ENCODE results near the gene PBX1. TPM values are rescaled to one million over a fixed set of nuclear protein-coding genes. Genes with fewer than 3 reads are reported as not detected.

PBX1 gene
- total and polyA plus RNA-seq, 7 donors = 6.7 to 168 (median 118) TPM

DNA sequence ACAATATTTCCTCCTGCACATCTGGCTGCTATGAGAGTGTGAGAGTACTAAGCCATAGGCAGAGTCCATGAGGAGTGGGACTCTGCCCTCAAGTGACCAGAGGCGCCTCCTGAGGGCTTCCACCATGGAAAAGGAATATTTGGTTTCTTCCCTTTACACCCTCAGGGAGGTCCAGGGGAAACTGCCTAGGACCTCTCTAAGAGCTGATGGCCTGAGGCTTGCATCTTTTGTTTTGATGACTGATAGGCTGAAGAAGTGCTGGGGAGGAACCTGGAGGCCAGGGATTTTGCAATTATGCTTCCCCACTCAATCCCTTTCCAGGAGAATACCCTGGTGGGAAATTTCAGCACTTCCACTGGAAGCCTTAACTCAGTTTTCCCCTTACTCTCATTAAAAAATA, 111.0 kb downstream of the PBX1 start:
- no peaks in the 10 kb centered on the region for H3K9me3 ChIP-seq
- peaks cover 0 to 79% (median 56%) of the 10 kb centered on the region in 4 donors for H3K4me1 ChIP-seq
- intact Hi-C loops (cut with DNase I) = no loop called here
- peak overlapping the region; percentile 15 to 33 (median 28) for H3K27ac ChIP-seq
- H3K36me3 ChIP-seq = no peaks in the 10 kb centered on the region
- WGBS, 2 donors = 91 to 95% methylated on average over 1 of the region's 1 CpG
- no peak for DNase-seq
- no peak overlapping the region for H3K4me3 ChIP-seq
- TF ChIP-seq, protein P1, sequence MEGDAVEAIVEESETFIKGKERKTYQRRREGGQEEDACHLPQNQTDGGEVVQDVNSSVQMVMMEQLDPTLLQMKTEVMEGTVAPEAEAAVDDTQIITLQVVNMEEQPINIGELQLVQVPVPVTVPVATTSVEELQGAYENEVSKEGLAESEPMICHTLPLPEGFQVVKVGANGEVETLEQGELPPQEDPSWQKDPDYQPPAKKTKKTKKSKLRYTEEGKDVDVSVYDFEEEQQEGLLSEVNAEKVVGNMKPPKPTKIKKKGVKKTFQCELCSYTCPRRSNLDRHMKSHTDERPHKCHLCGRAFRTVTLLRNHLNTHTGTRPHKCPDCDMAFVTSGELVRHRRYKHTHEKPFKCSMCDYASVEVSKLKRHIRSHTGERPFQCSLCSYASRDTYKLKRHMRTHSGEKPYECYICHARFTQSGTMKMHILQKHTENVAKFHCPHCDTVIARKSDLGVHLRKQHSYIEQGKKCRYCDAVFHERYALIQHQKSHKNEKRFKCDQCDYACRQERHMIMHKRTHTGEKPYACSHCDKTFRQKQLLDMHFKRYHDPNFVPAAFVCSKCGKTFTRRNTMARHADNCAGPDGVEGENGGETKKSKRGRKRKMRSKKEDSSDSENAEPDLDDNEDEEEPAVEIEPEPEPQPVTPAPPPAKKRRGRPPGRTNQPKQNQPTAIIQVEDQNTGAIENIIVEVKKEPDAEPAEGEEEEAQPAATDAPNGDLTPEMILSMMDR (IDR thresholded peaks at IDR 0.05) = no peak
- TF ChIP-seq EP300 (IDR thresholded peaks at IDR 0.05) = no peak
- H3K27me3 ChIP-seq = no peaks in the 10 kb centered on the region

DNA sequence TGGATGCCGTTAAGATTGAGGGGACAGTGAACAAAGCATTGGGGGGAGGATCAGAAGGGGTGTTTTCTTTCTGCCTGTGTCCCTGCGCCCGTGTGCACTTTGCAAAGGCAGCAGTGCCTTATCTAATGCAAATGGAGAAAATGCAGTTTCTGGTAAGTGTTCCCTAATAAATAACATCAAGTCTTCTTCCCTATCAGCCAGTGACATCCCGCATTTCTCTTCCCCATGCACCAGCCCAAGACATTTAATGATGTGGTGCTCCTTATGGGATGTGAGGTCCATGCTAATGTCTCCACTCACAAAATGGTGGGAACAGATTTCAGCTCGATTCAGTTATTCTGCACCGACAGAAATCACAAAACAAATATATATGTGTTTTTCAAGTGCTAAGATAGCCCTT, 111.8 kb downstream of the PBX1 start:
- Histone ChIP-seq H3K36me3 (no peaks in the 10 kb centered on the region), H3K27ac (peak overlapping the region; percentile 15 to 51 (median 28)), H3K9me3 (no peaks in the 10 kb centered on the region), H3K4me3 (no peak overlapping the region), H3K4me1 (peaks cover 0 to 80% (median 55%) of the 10 kb centered on the region in 4 donors), H3K27me3 (no peaks in the 10 kb centered on the region)
- WGBS, 2 donors = 86 to 88% methylated on average over 6 of the region's 6 CpGs
- DNase-seq = no peak
- intact Hi-C loops (cut with DNase I) = no loop called here
- TF ChIP-seq, protein P1 (IDR thresholded peaks at IDR 0.05) = no peak
- TF ChIP-seq EP300 (IDR thresholded peaks at IDR 0.05) = no peak
- TF ChIP-seq POLR2AphosphoS5 (IDR thresholded peaks at IDR 0.05) = no peak
- no peak for TF ChIP-seq POLR2A (IDR thresholded peaks at IDR 0.05)

DNA sequence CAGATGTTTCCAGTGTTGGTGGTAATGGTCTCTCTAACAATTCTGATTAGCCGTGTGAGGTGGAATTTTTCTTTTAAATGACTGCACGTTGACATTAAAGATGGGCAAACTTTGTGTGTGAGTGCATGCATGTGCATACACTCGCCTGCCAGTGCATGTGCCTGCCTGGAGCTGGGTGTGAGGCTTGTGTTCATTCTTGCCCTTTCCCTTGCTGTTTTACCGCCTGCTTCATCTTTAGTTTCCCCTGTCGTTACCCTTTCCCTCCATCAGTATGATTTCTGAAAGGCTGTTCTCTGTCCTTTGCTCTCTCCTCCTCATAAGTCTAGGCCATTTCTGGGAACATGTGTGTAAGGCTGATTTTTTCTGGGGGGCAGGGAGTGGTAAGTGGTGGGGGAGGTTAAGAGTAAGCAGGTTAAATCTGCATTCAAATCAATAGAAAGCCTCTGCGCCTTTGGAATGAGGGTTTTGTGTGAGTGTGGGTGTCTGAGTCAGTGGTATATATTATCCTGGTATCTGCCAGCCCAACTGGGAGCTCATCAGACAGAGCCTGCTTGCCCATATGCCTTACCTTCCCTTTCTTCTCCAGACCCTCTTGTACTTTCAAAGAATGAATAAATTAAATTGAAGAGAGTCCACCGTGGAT, 112.5 kb downstream of the PBX1 start:
- no peaks in the 10 kb centered on the region for H3K36me3 ChIP-seq
- no peak overlapping the region for H3K4me3 ChIP-seq
- no peak for DNase-seq
- intact Hi-C loops (cut with DNase I) = no loop called here
- H3K9me3 ChIP-seq = no peaks in the 10 kb centered on the region
- H3K27ac ChIP-seq = peak overlapping the region; percentile 25 to 51 (median 34)
- no peaks in the 10 kb centered on the region for H3K27me3 ChIP-seq
- 78 to 81% methylated on average over 7 of the region's 7 CpGs for WGBS, 2 donors
- TF ChIP-seq POLR2AphosphoS5 (IDR thresholded peaks at IDR 0.05) = no peak
- TF ChIP-seq, protein P1 (IDR thresholded peaks at IDR 0.05) = no peak
- TF ChIP-seq POLR2A (IDR thresholded peaks at IDR 0.05) = no peak
- no peak for TF ChIP-seq EP300 (IDR thresholded peaks at IDR 0.05)
- peaks cover 0 to 77% (median 56%) of the 10 kb centered on the region in 4 donors for H3K4me1 ChIP-seq

DNA sequence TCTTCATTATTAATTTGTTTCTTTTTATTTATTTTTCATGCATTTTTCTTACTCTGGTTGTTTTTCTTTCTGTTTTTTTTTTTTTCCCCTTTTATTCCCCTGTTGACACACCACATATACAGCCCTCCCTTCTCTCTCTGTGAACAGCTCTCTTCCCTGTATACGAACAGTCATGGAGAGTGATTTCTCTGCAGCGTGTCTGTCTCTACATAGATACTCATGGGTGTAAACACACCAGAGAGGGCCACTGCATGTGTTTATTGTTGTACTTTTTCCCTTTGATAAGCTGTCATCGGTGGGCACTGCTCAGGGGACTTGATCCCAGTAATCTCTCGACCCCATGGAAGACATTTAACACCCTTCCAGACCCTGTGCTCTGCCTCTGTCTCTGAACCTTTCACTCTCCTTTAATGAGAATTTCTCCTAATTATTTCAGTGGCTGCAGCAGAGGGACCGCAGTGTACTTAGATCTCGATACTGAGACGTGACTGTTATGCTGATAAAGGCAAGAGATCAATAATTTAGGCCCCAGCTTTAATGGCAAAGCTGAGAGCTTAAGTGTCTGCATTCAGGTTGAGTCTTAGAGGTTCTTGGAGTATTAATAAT, 113.1 kb downstream of the PBX1 start:
- peak overlapping the region; percentile 25 to 51 (median 34) for H3K27ac ChIP-seq
- H3K4me1 ChIP-seq = peaks cover 0 to 71% (median 55%) of the 10 kb centered on the region in 4 donors
- DNase-seq = no peak
- H3K9me3 ChIP-seq = no peaks in the 10 kb centered on the region
- TF ChIP-seq, protein P1 (IDR thresholded peaks at IDR 0.05) = no peak
- TF ChIP-seq POLR2AphosphoS5 (IDR thresholded peaks at IDR 0.05) (no peak), POLR2A (IDR thresholded peaks at IDR 0.05) (no peak), EP300 (IDR thresholded peaks at IDR 0.05) (no peak)
- H3K4me3 ChIP-seq = no peak overlapping the region
- H3K36me3 ChIP-seq = no peaks in the 10 kb centered on the region
- 32 to 65% methylated on average over 7 of the region's 7 CpGs for WGBS, 2 donors
- intact Hi-C loops (cut with DNase I) = no loop called here
- no peaks in the 10 kb centered on the region for H3K27me3 ChIP-seq

Data from sigmoid colon (tissue), 7 donors.